MM.1S (cell line): ENCODE results near the gene HS3ST4.

ENCODE experiments used
- DNase-seq: peaks from one replicate; pipeline ENCODE4 v3.0.0-alpha.2; 2015
- H2AFZ ChIP-seq: fragments of 300-600 bp; sonication (generic); 2 replicates; pipeline ENCODE4 v1.6.0; 2016; ENCODE audit warnings: antibody characterized with exemption, low read length
- H3F3A ChIP-seq: fragments of 300-600 bp; sonication (generic); 2 replicates; pipeline ENCODE4 v1.6.1; 2016; ENCODE audit warnings: mild to moderate bottlenecking, antibody characterized with exemption, low read length, moderate library complexity, mixed read lengths; ENCODE audit not compliant: insufficient read depth
- H3K27ac ChIP-seq: fragments of 300-600 bp; sonication (generic); 2 replicates; pipeline ENCODE4 v1.5.1; 2016; ENCODE audit warnings: mild to moderate bottlenecking, low read length
- H3K27me3 ChIP-seq: fragments of 300-600 bp; sonication (generic); replicated peaks from 2 replicates; pipeline ENCODE4 v1.6.0; 2016; ENCODE audit warnings: low read length; ENCODE audit not compliant: insufficient read depth
- H3K36me3 ChIP-seq: fragments of 300-600 bp; sonication (generic); replicated peaks from 2 replicates; pipeline ENCODE4 v1.6.1; 2016; ENCODE audit warnings: mild to moderate bottlenecking, low read length, mixed read lengths; ENCODE audit not compliant: insufficient read depth
- H3K4me1 ChIP-seq: fragments of 300-600 bp; sonication (generic); 2 replicates; pipeline ENCODE4 v1.6.1; 2016; ENCODE audit warnings: low read length, mixed read lengths
- H3K4me2 ChIP-seq: fragments of 300-600 bp; sonication (generic); 2 replicates; pipeline ENCODE4 v1.6.0; 2016; ENCODE audit warnings: low read depth, low read length
- H3K4me3 ChIP-seq: fragments of 300-600 bp; sonication (generic); 2 replicates; pipeline ENCODE4 v1.5.1; 2016; ENCODE audit warnings: low read length, mixed read lengths
- H3K79me2 ChIP-seq: fragments of 300-600 bp; sonication (generic); 2 replicates; pipeline ENCODE4 v1.6.1; 2016; ENCODE audit warnings: mixed run types, low read length, mixed read lengths
- H3K9ac ChIP-seq: fragments of 300-600 bp; sonication (generic); 2 replicates; pipeline ENCODE4 v1.6.1; 2016; ENCODE audit warnings: low read length, mixed read lengths
- H3K9me2 ChIP-seq: fragments of 300-600 bp; sonication (generic); replicated peaks from 2 replicates; pipeline ENCODE4 v1.6.1; 2016; ENCODE audit warnings: mild to moderate bottlenecking, low read length, mixed read lengths; ENCODE audit not compliant: insufficient read depth
- H3K9me3 ChIP-seq: fragments of 300-600 bp; sonication (generic); replicated peaks from 2 replicates; pipeline ENCODE4 v1.6.1; 2016; ENCODE audit warnings: mild to moderate bottlenecking, low read length, mixed read lengths; ENCODE audit not compliant: insufficient read depth
- H4K20me1 ChIP-seq: fragments of 300-600 bp; sonication (generic); 2 replicates; pipeline ENCODE4 v1.6.1; 2016; ENCODE audit warnings: mild to moderate bottlenecking, low read length, moderate library complexity, mixed read lengths; ENCODE audit not compliant: insufficient read depth
- EZH2 ChIP-seq: fragments of 300-600 bp; sonication (generic); optimal IDR thresholded peaks from 2 replicates; pipeline ENCODE3; 2017; ENCODE audit warnings: low read depth, mild to moderate bottlenecking, antibody characterized with exemption, low read length, mixed read lengths
- EZH2phosphoT487 ChIP-seq: fragments of 300-600 bp; sonication (generic); IDR thresholded peaks from 2 replicates; pipeline ENCODE4 v1.6.1; 2018; ENCODE audit warnings: antibody characterized with exemption, low read length
- TF ChIP-seq, protein P1 (sequence below): fragments of 300-600 bp; sonication (generic); IDR thresholded peaks from 2 replicates; pipeline ENCODE4 v1.5.1; 2016; ENCODE audit warnings: antibody characterized with exemption, low read length, mixed read lengths

HS3ST4 gene

DNA sequence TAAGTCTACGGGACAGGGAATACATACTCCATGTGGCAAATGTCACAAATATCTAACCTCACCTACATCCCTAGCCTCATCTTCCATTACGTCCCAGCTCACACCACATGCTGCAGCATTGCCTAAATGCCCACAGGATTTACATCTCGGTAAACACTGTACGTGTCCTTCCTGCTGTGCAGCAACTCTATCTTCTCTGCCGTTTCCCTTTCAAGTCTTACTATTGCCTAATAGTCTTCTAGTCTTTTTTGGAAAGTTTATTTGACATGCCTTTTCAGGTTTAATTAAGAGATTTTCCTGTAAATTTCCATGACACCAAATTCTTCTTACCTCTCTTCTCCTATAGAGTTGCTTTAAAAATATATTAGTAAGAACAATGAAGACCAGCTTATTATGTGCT lies 120.5 kb downstream of the HS3ST4 start:
- Histone ChIP-seq H3K79me2 (no peaks in the 10 kb centered on the region), H3K4me1 (no peaks in the 10 kb centered on the region), H4K20me1 (no peaks in the 10 kb centered on the region), H3K4me3 (no peak overlapping the region), H3K9me2 (no peaks in the 10 kb centered on the region), H3K27ac (no peak overlapping the region), H3K9me3 (no peaks in the 10 kb centered on the region), H2AFZ (no peak overlapping the region), H3K27me3 (no peaks in the 10 kb centered on the region), H3K4me2 (no peak overlapping the region), H3F3A (no peaks in the 10 kb centered on the region), H3K9ac (no peak overlapping the region), H3K36me3 (no peaks in the 10 kb centered on the region; the same call in 1 of the 2 replicates)
- TF ChIP-seq, protein P1, sequence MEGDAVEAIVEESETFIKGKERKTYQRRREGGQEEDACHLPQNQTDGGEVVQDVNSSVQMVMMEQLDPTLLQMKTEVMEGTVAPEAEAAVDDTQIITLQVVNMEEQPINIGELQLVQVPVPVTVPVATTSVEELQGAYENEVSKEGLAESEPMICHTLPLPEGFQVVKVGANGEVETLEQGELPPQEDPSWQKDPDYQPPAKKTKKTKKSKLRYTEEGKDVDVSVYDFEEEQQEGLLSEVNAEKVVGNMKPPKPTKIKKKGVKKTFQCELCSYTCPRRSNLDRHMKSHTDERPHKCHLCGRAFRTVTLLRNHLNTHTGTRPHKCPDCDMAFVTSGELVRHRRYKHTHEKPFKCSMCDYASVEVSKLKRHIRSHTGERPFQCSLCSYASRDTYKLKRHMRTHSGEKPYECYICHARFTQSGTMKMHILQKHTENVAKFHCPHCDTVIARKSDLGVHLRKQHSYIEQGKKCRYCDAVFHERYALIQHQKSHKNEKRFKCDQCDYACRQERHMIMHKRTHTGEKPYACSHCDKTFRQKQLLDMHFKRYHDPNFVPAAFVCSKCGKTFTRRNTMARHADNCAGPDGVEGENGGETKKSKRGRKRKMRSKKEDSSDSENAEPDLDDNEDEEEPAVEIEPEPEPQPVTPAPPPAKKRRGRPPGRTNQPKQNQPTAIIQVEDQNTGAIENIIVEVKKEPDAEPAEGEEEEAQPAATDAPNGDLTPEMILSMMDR = no peak
- TF ChIP-seq EZH2phosphoT487 (no peak), EZH2 (no peak)
- no peak for DNase-seq

DNA sequence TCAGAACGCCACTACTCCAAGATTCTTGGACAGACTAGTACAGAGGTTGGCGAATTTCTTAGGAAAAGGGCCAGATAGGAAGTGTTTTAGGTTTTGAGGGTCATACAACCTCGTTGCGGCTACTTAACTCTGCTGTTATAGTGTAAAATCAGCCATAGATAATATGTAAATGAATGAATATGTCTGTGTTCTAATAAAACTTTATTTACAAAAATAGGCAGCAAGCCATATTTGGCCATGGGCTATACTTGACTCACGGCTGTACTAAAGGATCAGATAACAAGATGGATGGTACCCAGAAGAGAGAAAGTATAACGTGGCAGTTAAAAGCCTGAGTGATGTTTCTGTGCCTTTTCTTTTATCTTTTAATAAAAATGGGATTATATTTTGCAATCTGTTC lies 125.5 kb downstream of the HS3ST4 start:
- Histone ChIP-seq H4K20me1 (no peaks in the 10 kb centered on the region), H3K36me3 (no peaks in the 10 kb centered on the region), H3K4me1 (no peaks in the 10 kb centered on the region), H3K9me2 (no peaks in the 10 kb centered on the region), H3K9me3 (no peaks in the 10 kb centered on the region), H3K27me3 (no peaks in the 10 kb centered on the region), H3F3A (no peaks in the 10 kb centered on the region), H3K79me2 (no peaks in the 10 kb centered on the region), H3K27ac (no peak overlapping the region), H2AFZ (no peak overlapping the region), H3K9ac (no peak overlapping the region), H3K4me2 (no peak overlapping the region), H3K4me3 (no peak overlapping the region)
- TF ChIP-seq, protein P1 = no peak
- TF ChIP-seq EZH2phosphoT487 = no peak
- no peak for TF ChIP-seq EZH2
- DNase-seq = no peak

DNA sequence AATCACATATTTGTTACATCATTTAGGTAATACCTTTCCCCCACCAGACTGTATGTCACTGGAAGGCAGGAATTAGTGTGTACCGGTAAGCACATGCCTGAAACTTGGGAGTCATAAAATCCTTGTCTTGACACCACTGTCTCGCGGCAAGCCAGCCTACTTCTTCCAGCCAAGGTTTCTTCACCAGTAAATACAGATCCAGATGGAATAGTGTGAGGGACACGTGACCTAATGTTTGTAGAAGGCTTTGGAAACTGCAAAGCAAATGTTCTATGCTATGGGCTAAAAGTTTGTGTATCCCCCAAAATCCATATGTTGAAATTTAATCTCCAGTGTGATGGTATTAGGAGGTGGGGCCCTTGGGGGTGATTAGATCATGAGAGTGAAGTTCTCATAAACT lies 126.1 kb downstream of the HS3ST4 start:
- no peaks in the 10 kb centered on the region for H3F3A ChIP-seq
- no peak overlapping the region for H2AFZ ChIP-seq
- no peaks in the 10 kb centered on the region for H3K9me3 ChIP-seq
- no peak for DNase-seq
- H3K79me2 ChIP-seq = no peaks in the 10 kb centered on the region
- no peaks in the 10 kb centered on the region for H3K4me1 ChIP-seq
- no peak overlapping the region for H3K4me3 ChIP-seq
- no peaks in the 10 kb centered on the region for H3K9me2 ChIP-seq
- no peak overlapping the region for H3K27ac ChIP-seq
- no peak overlapping the region for H3K9ac ChIP-seq
- TF ChIP-seq EZH2 = no peak
- TF ChIP-seq, protein P1 = no peak
- TF ChIP-seq EZH2phosphoT487 = no peak
- no peaks in the 10 kb centered on the region for H3K36me3 ChIP-seq
- H3K27me3 ChIP-seq = no peaks in the 10 kb centered on the region
- no peaks in the 10 kb centered on the region for H4K20me1 ChIP-seq
- H3K4me2 ChIP-seq = no peak overlapping the region
